Naive thymus-derived CD8-positive, alpha-beta T cell (primary cell): Measurements from ENCODE around the gene CFAP65. TPM values are rescaled to one million over a fixed set of nuclear protein-coding genes. Genes with fewer than 3 reads are reported as not detected.

Experiments used
- microRNA-seq: library from miRNA; unstranded; fragments of <30 nt; microRNA quantifications from one replicate; pipeline ENCODE4 v1.2.0, GENCODE V29; 2022; ENCODE audit warnings: borderline microRNAs expressed
- polyA plus RNA-seq, 3 donors: library from polyadenylated mRNA; unstranded; fragments of 300-500 nt; fragmentation: Illumina TruSeq; gene quantifications; one replicate each; pipeline ENCODE4 v1.2.3, GENCODE V29; 2021
- total RNA-seq, 8 experiments: library from RNA in 2 of 8; stranded (reverse) in 2 of 8; gene quantifications; one replicate each; pipeline ENCODE4 v1.2.3 and lab custom pipeline; 2021 to 2026

CFAP65 gene
- total and polyA plus RNA-seq, 5 experiments from 2014 or later = 0.23 TPM; not detected in 4

Small RNA genes lying within 50 kb of the gene (microRNA-seq; reads per million reads assigned to microRNA genes)
- not detected for gene MIR3131
- gene MIR375 = 2.4 reads per million

Other genes with a start within 250 kb of the CFAP65 start
- not detected for gene PRKAG3, start 209.7 kb downstream of the CFAP65 start, total RNA-seq
- not detected for gene PRKAG3, start 209.7 kb downstream of the CFAP65 start, polyA plus RNA-seq
- gene WNT6, start 181.7 kb downstream of the CFAP65 start, total RNA-seq = not detected
- gene WNT6, start 181.7 kb downstream of the CFAP65 start, polyA plus RNA-seq = under 1 TPM in 1 of 3 donors, not detected in 2; 0.08 TPM
- gene WNT10A, start 160.7 kb downstream of the CFAP65 start, total RNA-seq = 1 to 10 TPM; 1.7 to 1.8 TPM
- 1 to 10 TPM in 2 of 3 donors, under 1 TPM in 1; 0.53 to 1.2 (median 1.1) TPM for gene WNT10A, start 160.7 kb downstream of the CFAP65 start, polyA plus RNA-seq
- gene CDK5R2, start 81.8 kb downstream of the CFAP65 start, total RNA-seq = not detected
- gene CDK5R2, start 81.8 kb downstream of the CFAP65 start, polyA plus RNA-seq = not detected
- not detected for gene FEV, start 56.3 kb downstream of the CFAP65 start, total RNA-seq
- not detected for gene FEV, start 56.3 kb downstream of the CFAP65 start, polyA plus RNA-seq
- not detected for gene CRYBA2, start 48.1 kb downstream of the CFAP65 start, total RNA-seq
- not detected for gene CRYBA2, start 48.1 kb downstream of the CFAP65 start, polyA plus RNA-seq
- not detected for gene IHH, start 19.4 kb upstream of the CFAP65 start, total RNA-seq
- not detected for gene IHH, start 19.4 kb upstream of the CFAP65 start, polyA plus RNA-seq
- gene NHEJ1, start 119.3 kb upstream of the CFAP65 start, total RNA-seq = 10 to 100 TPM; 17.0 to 20.1 TPM
- 10 to 100 TPM; 16.6 to 29.1 (median 23.0) TPM for gene NHEJ1, start 119.3 kb upstream of the CFAP65 start, polyA plus RNA-seq
- 1 to 10 TPM; 2.7 to 3.3 TPM for gene SLC23A3, start 128.5 kb upstream of the CFAP65 start, total RNA-seq
- not detected for gene SLC23A3, start 128.5 kb upstream of the CFAP65 start, polyA plus RNA-seq
- gene CNPPD1, start 135.4 kb upstream of the CFAP65 start, total RNA-seq = 10 to 100 TPM; 59.1 to 64.1 TPM
- gene CNPPD1, start 135.4 kb upstream of the CFAP65 start, polyA plus RNA-seq = 10 to 100 TPM; 45.8 to 59.8 (median 50.4) TPM
- 100 to 1,000 TPM; 110 to 113 TPM for gene RETREG2, start 136.8 kb upstream of the CFAP65 start, total RNA-seq
- 10 to 100 TPM; 52.0 to 64.3 (median 57.6) TPM for gene RETREG2, start 136.8 kb upstream of the CFAP65 start, polyA plus RNA-seq
- gene ZFAND2B, start 165.3 kb upstream of the CFAP65 start, total RNA-seq = 10 to 100 TPM; 69.6 to 81.9 TPM
- gene ZFAND2B, start 165.3 kb upstream of the CFAP65 start, polyA plus RNA-seq = 10 to 100 TPM; 78.1 to 85.1 (median 78.1) TPM
- 10 to 100 TPM; 12.3 to 12.9 TPM for gene ABCB6, start 177.4 kb upstream of the CFAP65 start, total RNA-seq
- gene ABCB6, start 177.4 kb upstream of the CFAP65 start, polyA plus RNA-seq = 1 to 10 TPM; 1.6 to 4.9 (median 1.8) TPM
- 10 to 100 TPM; 52.6 to 53.5 TPM for gene ATG9A, start 188.1 kb upstream of the CFAP65 start, total RNA-seq
- 10 to 100 TPM; 17.7 to 27.9 (median 20.5) TPM for gene ATG9A, start 188.1 kb upstream of the CFAP65 start, polyA plus RNA-seq
- gene ANKZF1, start 188.3 kb upstream of the CFAP65 start, total RNA-seq = 100 to 1,000 TPM; 263 to 278 TPM
- gene ANKZF1, start 188.3 kb upstream of the CFAP65 start, polyA plus RNA-seq = 10 to 100 TPM; 23.8 to 46.2 (median 25.9) TPM
- 1 to 10 TPM; 1.8 to 2.7 TPM for gene GLB1L, start 203.9 kb upstream of the CFAP65 start, total RNA-seq
- gene GLB1L, start 203.9 kb upstream of the CFAP65 start, polyA plus RNA-seq = 1 to 10 TPM in 2 of 3 donors, under 1 TPM in 1; 0.62 to 1.8 (median 1.7) TPM
- 10 to 100 TPM; 22.4 to 22.6 TPM for gene STK16, start 204.0 kb upstream of the CFAP65 start, total RNA-seq
- gene STK16, start 204.0 kb upstream of the CFAP65 start, polyA plus RNA-seq = 10 to 100 TPM; 21.6 to 25.8 (median 23.7) TPM
- not detected for gene TUBA4B, start 211.7 kb upstream of the CFAP65 start, total RNA-seq
- gene TUBA4B, start 211.7 kb upstream of the CFAP65 start, polyA plus RNA-seq = not detected
- gene TUBA4A, start 212.4 kb upstream of the CFAP65 start, total RNA-seq = 100 to 1,000 TPM; 143 to 144 TPM
- gene TUBA4A, start 212.4 kb upstream of the CFAP65 start, polyA plus RNA-seq = 100 to 1,000 TPM; 107 to 275 (median 122) TPM
- gene DNAJB2, start 237.8 kb upstream of the CFAP65 start, total RNA-seq = 100 to 1,000 TPM; 102 to 105 TPM
- gene DNAJB2, start 237.8 kb upstream of the CFAP65 start, polyA plus RNA-seq = 1 to 10 TPM; 5.0 to 6.6 (median 5.9) TPM